IMR-90 (cell line): ENCODE measurements around the gene WDR70.

ENCODE experiments used
- MAFK ChIP-seq: IDR thresholded peaks from 2 replicates; pipeline ENCODE4 v1.6.1; 2012; ENCODE audit warnings: low read depth, low read length, improper control_type of control experiment
- RCOR1 ChIP-seq: IDR thresholded peaks from 2 replicates; pipeline ENCODE4 v1.6.1; 2012; ENCODE audit warnings: mild to moderate bottlenecking, low read length, improper control_type of control experiment; ENCODE audit not compliant: insufficient replicate concordance
- RFX5 ChIP-seq: IDR thresholded peaks from 2 replicates; pipeline ENCODE4 v1.8.0; 2012; ENCODE audit warnings: low read depth, mild to moderate bottlenecking, low read length, moderate library complexity
- TF ChIP-seq, protein P1 (sequence below): conservative IDR thresholded peaks from 2 replicates; pipeline ENCODE4 v1.5.1; 2012; ENCODE audit warnings: mild to moderate bottlenecking, low read depth, low read length, improper control_type of control experiment
- TF ChIP-seq, protein P2 (sequence below): fragments of 150-350 bp; IDR thresholded peaks from 2 replicates; pipeline ENCODE4 v1.6.1; 2017; ENCODE audit warnings: mild to moderate bottlenecking, antibody characterized with exemption, low read length, low read depth

DNA sequence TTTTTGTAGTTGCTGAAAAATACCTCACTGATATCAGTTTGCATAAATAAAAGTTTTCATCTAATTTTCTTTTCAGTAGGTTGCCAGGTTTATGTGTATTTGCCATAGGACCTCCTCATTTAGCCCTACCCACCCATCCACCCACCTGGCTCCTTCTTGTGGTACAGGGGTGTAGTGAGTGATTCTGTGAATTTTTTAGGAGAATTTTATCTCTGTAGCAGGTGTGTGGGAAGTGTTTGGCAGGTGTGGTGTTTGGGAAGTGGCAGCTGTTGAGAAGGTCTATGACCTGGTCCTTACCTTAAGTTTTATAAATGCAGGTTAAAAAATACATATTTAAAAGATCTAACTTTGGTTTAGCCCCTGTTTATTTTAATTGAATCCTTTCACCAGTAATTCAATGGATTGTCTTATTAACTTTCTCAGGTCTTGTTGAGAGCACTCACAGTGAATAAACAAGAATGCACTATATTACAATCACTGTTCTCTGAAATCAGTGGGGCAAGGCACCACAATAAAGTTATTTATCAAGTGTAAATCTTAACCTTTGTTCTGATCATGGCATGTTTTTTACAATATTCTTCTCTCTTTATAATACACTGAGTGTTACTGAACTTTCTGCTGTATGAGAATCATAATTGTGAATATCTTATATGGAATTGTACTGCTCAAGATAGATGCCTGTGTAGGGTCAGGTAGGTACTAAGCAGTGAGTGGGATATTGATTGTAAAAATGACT, 189.1 kb downstream of the WDR70 start:
- TF ChIP-seq, protein P1, sequence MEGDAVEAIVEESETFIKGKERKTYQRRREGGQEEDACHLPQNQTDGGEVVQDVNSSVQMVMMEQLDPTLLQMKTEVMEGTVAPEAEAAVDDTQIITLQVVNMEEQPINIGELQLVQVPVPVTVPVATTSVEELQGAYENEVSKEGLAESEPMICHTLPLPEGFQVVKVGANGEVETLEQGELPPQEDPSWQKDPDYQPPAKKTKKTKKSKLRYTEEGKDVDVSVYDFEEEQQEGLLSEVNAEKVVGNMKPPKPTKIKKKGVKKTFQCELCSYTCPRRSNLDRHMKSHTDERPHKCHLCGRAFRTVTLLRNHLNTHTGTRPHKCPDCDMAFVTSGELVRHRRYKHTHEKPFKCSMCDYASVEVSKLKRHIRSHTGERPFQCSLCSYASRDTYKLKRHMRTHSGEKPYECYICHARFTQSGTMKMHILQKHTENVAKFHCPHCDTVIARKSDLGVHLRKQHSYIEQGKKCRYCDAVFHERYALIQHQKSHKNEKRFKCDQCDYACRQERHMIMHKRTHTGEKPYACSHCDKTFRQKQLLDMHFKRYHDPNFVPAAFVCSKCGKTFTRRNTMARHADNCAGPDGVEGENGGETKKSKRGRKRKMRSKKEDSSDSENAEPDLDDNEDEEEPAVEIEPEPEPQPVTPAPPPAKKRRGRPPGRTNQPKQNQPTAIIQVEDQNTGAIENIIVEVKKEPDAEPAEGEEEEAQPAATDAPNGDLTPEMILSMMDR = no peak
- TF ChIP-seq MAFK (no peak), RCOR1 (no peak), RFX5 (no peak)
- TF ChIP-seq, protein P2, sequence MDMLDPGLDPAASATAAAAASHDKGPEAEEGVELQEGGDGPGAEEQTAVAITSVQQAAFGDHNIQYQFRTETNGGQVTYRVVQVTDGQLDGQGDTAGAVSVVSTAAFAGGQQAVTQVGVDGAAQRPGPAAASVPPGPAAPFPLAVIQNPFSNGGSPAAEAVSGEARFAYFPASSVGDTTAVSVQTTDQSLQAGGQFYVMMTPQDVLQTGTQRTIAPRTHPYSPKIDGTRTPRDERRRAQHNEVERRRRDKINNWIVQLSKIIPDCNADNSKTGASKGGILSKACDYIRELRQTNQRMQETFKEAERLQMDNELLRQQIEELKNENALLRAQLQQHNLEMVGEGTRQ = no peak
